Nephron progenitor cell (in vitro differentiated cells): ENCODE data around the gene GLRX2.
A peak's percentile ranks its signal among the peaks of the same experiment; 100 is the strongest.

Experiments
- DNase-seq: peaks from one replicate; pipeline ENCODE4 v3.0.0; 2021
- H3K27ac Mint-ChIP-seq: 2 replicates; pipeline ENCODE4 v1.8.0; 2021; ENCODE audit warnings: mild to moderate bottlenecking, moderate library complexity, mixed read lengths
- H3K27me3 Mint-ChIP-seq: 2 replicates; pipeline ENCODE4 v1.8.0; 2021; ENCODE audit warnings: mild to moderate bottlenecking, low read depth, mixed read lengths; ENCODE audit not compliant: poor library complexity
- H3K36me3 Mint-ChIP-seq: 2 replicates; pipeline ENCODE4 v1.8.0; 2021; ENCODE audit warnings: low read depth, mixed read lengths
- H3K4me1 Mint-ChIP-seq: 2 replicates; pipeline ENCODE4 v1.8.0; 2021; ENCODE audit warnings: mixed read lengths
- H3K4me3 Mint-ChIP-seq: 2 replicates; pipeline ENCODE4 v1.8.0; 2021; ENCODE audit warnings: mild to moderate bottlenecking, moderate library complexity, mixed read lengths
- H3K9me3 Mint-ChIP-seq: 2 replicates; pipeline ENCODE4 v1.8.0; 2021; ENCODE audit warnings: mild to moderate bottlenecking, moderate library complexity, mixed read lengths
- CTCF ChIP-seq: fragments of 200-600 bp; sonication (generic); IDR thresholded peaks from 2 replicates; pipeline ENCODE4 v1.5.0; 2021; ENCODE audit warnings: antibody characterized with exemption

GLRX2 gene

GRCh38 chr1:193110864-193111263, 5.7 kb upstream of the GLRX2 start:
- Mint-ChIP-seq H3K27me3 (peaks cover 3% of the 10 kb centered on the region), H3K36me3 (no peaks in the 10 kb centered on the region), H3K4me1 (peaks cover 18% of the 10 kb centered on the region), H3K9me3 (no peaks in the 10 kb centered on the region), H3K4me3 (no peak overlapping the region), H3K27ac (no peak overlapping the region)
- no peak for TF ChIP-seq CTCF
- no peak for DNase-seq

GRCh38 chr1:193110246-193110645, 5.0 kb upstream of the GLRX2 start:
- DNase-seq: no peak
- TF ChIP-seq CTCF: no peak
- peaks cover 3% of the 10 kb centered on the region for H3K27me3 Mint-ChIP-seq
- no peak overlapping the region for H3K4me3 Mint-ChIP-seq
- peaks cover 18% of the 10 kb centered on the region for H3K4me1 Mint-ChIP-seq
- no peak overlapping the region for H3K27ac Mint-ChIP-seq
- no peaks in the 10 kb centered on the region for H3K36me3 Mint-ChIP-seq
- H3K9me3 Mint-ChIP-seq: no peaks in the 10 kb centered on the region

GRCh38 chr1:193109619-193110018, 4.4 kb upstream of the GLRX2 start:
- Mint-ChIP-seq H3K4me3 (no peak overlapping the region), H3K9me3 (no peaks in the 10 kb centered on the region), H3K4me1 (peaks cover 18% of the 10 kb centered on the region)

GRCh38 chr1:193108471-193108870, 3.3 kb upstream of the GLRX2 start:
- Mint-ChIP-seq H3K36me3 (no peaks in the 10 kb centered on the region), H3K4me1 (peaks cover 26% of the 10 kb centered on the region), H3K4me3 (no peak overlapping the region), H3K27ac (no peak overlapping the region), H3K9me3 (no peaks in the 10 kb centered on the region), H3K27me3 (peaks cover 3% of the 10 kb centered on the region)
- no peak for TF ChIP-seq CTCF
- no peak for DNase-seq

More at GRCh38 chr1:193109619-193110018, 4.4 kb upstream of the GLRX2 start:
- TF ChIP-seq CTCF: no peak
- Mint-ChIP-seq H3K36me3 (no peaks in the 10 kb centered on the region), H3K27me3 (peaks cover 3% of the 10 kb centered on the region), H3K27ac (no peak overlapping the region)
- no peak for DNase-seq

- peaks cover 20% of the 10 kb centered on the region for H3K4me1 Mint-ChIP-seq
- TF ChIP-seq CTCF: no peak
- no peak for DNase-seq
- no peak overlapping the region for H3K27ac Mint-ChIP-seq
- no peaks in the 10 kb centered on the region for H3K9me3 Mint-ChIP-seq
- peaks cover 3% of the 10 kb centered on the region for H3K27me3 Mint-ChIP-seq
- H3K4me3 Mint-ChIP-seq: peak overlapping the region; percentile 88
- H3K36me3 Mint-ChIP-seq: no peaks in the 10 kb centered on the region
These were observed 585 bp upstream of the GLRX2 start for GRCh38 chr1:193105821-193106177.

- DNase-seq: peak; percentile 46
- H3K36me3 Mint-ChIP-seq: no peaks in the 10 kb centered on the region
- H3K27me3 Mint-ChIP-seq: peaks cover 3% of the 10 kb centered on the region
- H3K27ac Mint-ChIP-seq: peak overlapping the region; percentile 82
- no peaks in the 10 kb centered on the region for H3K9me3 Mint-ChIP-seq
- peaks cover 20% of the 10 kb centered on the region for H3K4me1 Mint-ChIP-seq
- peak overlapping the region; percentile 88 for H3K4me3 Mint-ChIP-seq
- no peak for TF ChIP-seq CTCF
These were observed 710 bp downstream of the GLRX2 start for GRCh38 chr1:193104502-193104906.
